Stimulated activated CD8-positive, alpha-beta memory T cell treated with anti-CD3 and anti-CD28 coated beads, Interleukin-15, amount 100 ng/mL, for 4 hours (primary cell): Measurements from ENCODE around the gene ARHGAP32.
"Not testable (repeated sequence)": the region's sequence is repeated elsewhere in the genome, so short reads cannot be mapped to it uniquely, and the experiment has no call there.

Experiments used
- DNase-seq, 2 donors: peaks; one replicate each; pipeline ENCODE4 v3.0.0-alpha.2; 2020; ENCODE audit warnings: low read depth in 2 of 2

Gene ARHGAP32

GRCh38 chr11:129202646-129203045 is 10.5 kb upstream of the ARHGAP32 start:
- DNase-seq = no peak

- DNase-seq = no peak
These were observed 3.6 kb upstream of the ARHGAP32 start for GRCh38 chr11:129195682-129196081.

GRCh38 chr11:129191649-129192048 is 476 bp downstream of the ARHGAP32 start:
- no peak for DNase-seq

GRCh38 chr11:129190087-129190486 is 2.0 kb downstream of the ARHGAP32 start:
- DNase-seq = no peak

- no peak for DNase-seq
These were observed 2.5 kb downstream of the ARHGAP32 start for GRCh38 chr11:129189646-129190045.

- DNase-seq = not testable (repeated sequence)
These were observed 7.0 kb downstream of the ARHGAP32 start for GRCh38 chr11:129185082-129185481.

- DNase-seq = no peak
These were observed 7.5 kb downstream of the ARHGAP32 start for GRCh38 chr11:129184581-129184980.

GRCh38 chr11:129167315-129167714 is 24.8 kb downstream of the ARHGAP32 start:
- DNase-seq = no peak

GRCh38 chr11:129163714-129164164 is 28.4 kb downstream of the ARHGAP32 start:
- DNase-seq = no peak

GRCh38 chr11:129157080-129157479 is 35.0 kb downstream of the ARHGAP32 start:
- not testable (repeated sequence) for DNase-seq

- no peak for DNase-seq
These were observed 36.4 kb downstream of the ARHGAP32 start for GRCh38 chr11:129155745-129156144.

- DNase-seq = no peak
These were observed 43.6 kb downstream of the ARHGAP32 start for GRCh38 chr11:129148487-129148886.

GRCh38 chr11:129146191-129146590 is 45.9 kb downstream of the ARHGAP32 start:
- no peak for DNase-seq

GRCh38 chr11:129145276-129145675 is 46.8 kb downstream of the ARHGAP32 start:
- no peak for DNase-seq

GRCh38 chr11:129144256-129144655 is 47.9 kb downstream of the ARHGAP32 start:
- no peak for DNase-seq

GRCh38 chr11:129143335-129143734 is 48.8 kb downstream of the ARHGAP32 start:
- DNase-seq = no peak

- no peak for DNase-seq
These were observed 50.2 kb downstream of the ARHGAP32 start for GRCh38 chr11:129141748-129142523.

GRCh38 chr11:129131316-129131715 is 60.8 kb downstream of the ARHGAP32 start:
- DNase-seq = no peak

- DNase-seq = not testable (repeated sequence)
These were observed 63.1 kb downstream of the ARHGAP32 start for GRCh38 chr11:129128881-129129620.

GRCh38 chr11:129119036-129119435 is 73.1 kb downstream of the ARHGAP32 start:
- DNase-seq = no peak

GRCh38 chr11:129117595-129118350 is 74.4 kb downstream of the ARHGAP32 start:
- peak in 1 of 2 donors; percentile 2 for DNase-seq
